Panc1 (cell line): Measurements from ENCODE around the gene KMT2A.

Source experiments
- POLR2AphosphoS5 ChIP-seq: IDR thresholded peaks from 2 replicates; pipeline ENCODE4 v1.6.1; 2012; ENCODE audit warnings: mild to moderate bottlenecking, low read depth, low read length, moderate library complexity
- SIN3A ChIP-seq: IDR thresholded peaks from 2 replicates; pipeline ENCODE4 v1.6.1; 2012; ENCODE audit warnings: low read depth, mild to moderate bottlenecking, low read length, moderate library complexity, borderline replicate concordance; ENCODE audit not compliant: insufficient read depth
- TCF7L2 ChIP-seq: IDR thresholded peaks from 2 replicates; pipeline ENCODE4 v1.6.1; 2011; ENCODE audit warnings: mild to moderate bottlenecking, low read depth, low read length, inconsistent platforms
- TF ChIP-seq, protein P1 (sequence below): fragments of 450-650 bp; IDR thresholded peaks from 2 replicates; pipeline ENCODE4 v1.5.1; 2017; ENCODE audit warnings: mild to moderate bottlenecking

DNA sequence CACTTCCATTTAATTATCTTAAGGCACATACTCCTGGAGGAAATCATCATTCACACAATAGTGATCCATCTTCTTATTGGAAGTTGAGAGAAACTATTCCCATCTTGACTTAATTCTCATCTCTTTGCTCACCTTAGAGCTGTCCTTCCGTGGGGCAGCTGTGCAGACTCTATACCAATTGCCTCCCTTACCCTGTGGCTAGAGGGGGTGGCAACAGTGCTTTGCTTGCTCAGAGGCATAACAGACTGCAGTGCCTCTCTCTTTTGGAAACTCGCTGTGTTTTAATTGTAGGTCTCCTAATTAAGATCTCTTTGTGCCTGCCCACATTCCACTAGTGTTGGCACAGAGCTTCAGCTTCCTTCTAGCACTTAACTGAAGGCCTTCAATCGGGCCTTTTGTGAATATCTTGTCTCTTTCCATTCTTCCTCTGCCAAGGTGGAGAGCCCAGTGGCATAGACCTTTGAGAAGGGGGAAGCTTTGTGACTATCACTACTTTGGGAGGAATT lies 5.5 kb downstream of the KMT2A start:
- TF ChIP-seq TCF7L2, result no peak
- TF ChIP-seq, protein P1, sequence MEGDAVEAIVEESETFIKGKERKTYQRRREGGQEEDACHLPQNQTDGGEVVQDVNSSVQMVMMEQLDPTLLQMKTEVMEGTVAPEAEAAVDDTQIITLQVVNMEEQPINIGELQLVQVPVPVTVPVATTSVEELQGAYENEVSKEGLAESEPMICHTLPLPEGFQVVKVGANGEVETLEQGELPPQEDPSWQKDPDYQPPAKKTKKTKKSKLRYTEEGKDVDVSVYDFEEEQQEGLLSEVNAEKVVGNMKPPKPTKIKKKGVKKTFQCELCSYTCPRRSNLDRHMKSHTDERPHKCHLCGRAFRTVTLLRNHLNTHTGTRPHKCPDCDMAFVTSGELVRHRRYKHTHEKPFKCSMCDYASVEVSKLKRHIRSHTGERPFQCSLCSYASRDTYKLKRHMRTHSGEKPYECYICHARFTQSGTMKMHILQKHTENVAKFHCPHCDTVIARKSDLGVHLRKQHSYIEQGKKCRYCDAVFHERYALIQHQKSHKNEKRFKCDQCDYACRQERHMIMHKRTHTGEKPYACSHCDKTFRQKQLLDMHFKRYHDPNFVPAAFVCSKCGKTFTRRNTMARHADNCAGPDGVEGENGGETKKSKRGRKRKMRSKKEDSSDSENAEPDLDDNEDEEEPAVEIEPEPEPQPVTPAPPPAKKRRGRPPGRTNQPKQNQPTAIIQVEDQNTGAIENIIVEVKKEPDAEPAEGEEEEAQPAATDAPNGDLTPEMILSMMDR, result no peak; the same call in 1 of the 2 replicates
- TF ChIP-seq POLR2AphosphoS5, result no peak
- no peak for TF ChIP-seq SIN3A
